Chondrocyte (in vitro differentiated cells): ENCODE data around the gene KCNQ1. TPM values are rescaled to one million over a fixed set of nuclear protein-coding genes. Genes with fewer than 3 reads are reported as not detected.

Experiments used
- DNase-seq: peaks from one replicate; pipeline ENCODE4 v3.0.0; 2021; ENCODE audit warnings: mixed read lengths, low spot score
- H3K27ac Mint-ChIP-seq: one replicate; pipeline ENCODE4 v1.8.0; 2021; ENCODE audit warnings: mild to moderate bottlenecking, moderate library complexity, mixed read lengths; ENCODE audit not compliant: unreplicated experiment
- H3K27me3 Mint-ChIP-seq: 2 replicates; pipeline ENCODE4 v1.8.0; 2021; ENCODE audit warnings: low read depth, mixed read lengths
- H3K36me3 Mint-ChIP-seq: 2 replicates; pipeline ENCODE4 v1.8.0; 2021; ENCODE audit warnings: low read depth, mixed read lengths
- H3K4me1 Mint-ChIP-seq: 2 replicates; pipeline ENCODE4 v1.8.0; 2021; ENCODE audit warnings: low read depth, mild to moderate bottlenecking, mixed read lengths
- H3K4me3 Mint-ChIP-seq: one replicate; pipeline ENCODE4 v1.8.0; 2021; ENCODE audit warnings: mild to moderate bottlenecking, moderate library complexity, mixed read lengths; ENCODE audit not compliant: unreplicated experiment
- H3K9me3 Mint-ChIP-seq: 2 replicates; pipeline ENCODE4 v1.8.0; 2021; ENCODE audit warnings: low read depth, mixed read lengths
- CTCF ChIP-seq: fragments of 200-600 bp; sonication (generic); IDR thresholded peaks from 2 replicates; pipeline ENCODE4 v1.5.0; 2021; ENCODE audit warnings: antibody characterized with exemption, mild to moderate bottlenecking, moderate library complexity
- total RNA-seq: library from RNA; stranded (reverse); gene quantifications from 3 replicates; pipeline ENCODE4 v1.2.1, GENCODE V29; 2021

The KCNQ1 gene
- total RNA-seq, 1 donor from 2014 or later: not detected

- Mint-ChIP-seq H3K36me3 (no peaks in the 10 kb centered on the region), H3K9me3 (no peaks in the 10 kb centered on the region), H3K4me1 (peaks cover 12% of the 10 kb centered on the region), H3K4me3 (no peak overlapping the region), H3K27ac (no peak overlapping the region), H3K27me3 (peaks cover 15% of the 10 kb centered on the region)
- no peak for TF ChIP-seq CTCF
- DNase-seq: no peak
These were observed 280.0 kb downstream of the KCNQ1 start for GRCh38 chr11:2724653-2725367.

GRCh38 chr11:2725368-2726300 is 280.8 kb downstream of the KCNQ1 start:
- no peak overlapping the region for H3K4me3 Mint-ChIP-seq
- no peaks in the 10 kb centered on the region for H3K9me3 Mint-ChIP-seq
- no peak for TF ChIP-seq CTCF
- DNase-seq: no peak
- no peaks in the 10 kb centered on the region for H3K36me3 Mint-ChIP-seq
- peaks cover 13% of the 10 kb centered on the region for H3K27me3 Mint-ChIP-seq
- peaks cover 12% of the 10 kb centered on the region for H3K4me1 Mint-ChIP-seq
- peak overlapping the region; percentile 14 for H3K27ac Mint-ChIP-seq

GRCh38 chr11:2726964-2727363 is 282.2 kb downstream of the KCNQ1 start:
- DNase-seq: no peak
- H3K4me3 Mint-ChIP-seq: no peak overlapping the region
- TF ChIP-seq CTCF: no peak
- no peaks in the 10 kb centered on the region for H3K9me3 Mint-ChIP-seq
- no peaks in the 10 kb centered on the region for H3K36me3 Mint-ChIP-seq
- H3K27ac Mint-ChIP-seq: no peak overlapping the region
- H3K4me1 Mint-ChIP-seq: peaks cover 16% of the 10 kb centered on the region
- peaks cover 12% of the 10 kb centered on the region for H3K27me3 Mint-ChIP-seq

GRCh38 chr11:2728128-2728662 is 283.4 kb downstream of the KCNQ1 start:
- DNase-seq: no peak
- Mint-ChIP-seq H3K9me3 (no peaks in the 10 kb centered on the region), H3K4me1 (peaks cover 16% of the 10 kb centered on the region), H3K36me3 (no peaks in the 10 kb centered on the region), H3K4me3 (no peak overlapping the region), H3K27ac (no peak overlapping the region), H3K27me3 (peaks cover 8% of the 10 kb centered on the region)
- TF ChIP-seq CTCF: no peak

GRCh38 chr11:2728663-2729332 is 284.0 kb downstream of the KCNQ1 start:
- Mint-ChIP-seq H3K36me3 (no peaks in the 10 kb centered on the region), H3K4me1 (peaks cover 16% of the 10 kb centered on the region), H3K9me3 (no peaks in the 10 kb centered on the region), H3K27ac (no peak overlapping the region), H3K4me3 (no peak overlapping the region), H3K27me3 (peaks cover 9% of the 10 kb centered on the region)
- DNase-seq: no peak
- TF ChIP-seq CTCF: no peak
